Sigmoid colon (tissue), 7 donors: ENCODE data around the gene MRPL36. TPM values are rescaled to one million over a fixed set of nuclear protein-coding genes. Genes with fewer than 3 reads are reported as not detected.

Source experiments
- DNase-seq: peaks from one replicate; pipeline ENCODE4 v3.0.0-alpha.2; 2019
- H3K27ac ChIP-seq, 4 donors: fragments of 200-600 bp; sonication (generic); one replicate each; pipeline ENCODE4 v1.5.1; 2016 to 2019; ENCODE audit warnings: mild to moderate bottlenecking in 1 of 4
- H3K27me3 ChIP-seq, 3 donors: fragments of 200-600 bp; sonication (generic); one replicate each; pipeline ENCODE4 v1.5.1; 2019; ENCODE audit warnings: mild to moderate bottlenecking in 1 of 3
- H3K36me3 ChIP-seq, 4 donors: fragments of 200-600 bp; sonication (generic); one replicate each; pipeline ENCODE4 v1.5.1; 2016 to 2019
- H3K4me1 ChIP-seq, 4 donors: fragments of 200-600 bp; sonication (generic); one replicate each; pipeline ENCODE4 v1.5.1; 2017 to 2019
- H3K4me3 ChIP-seq, 4 donors: fragments of 200-600 bp; sonication (generic); one replicate each; pipeline ENCODE4 v1.5.1; 2017 to 2019; ENCODE audit warnings: mild to moderate bottlenecking in 2 of 4, moderate library complexity in 1 of 4
- H3K9me3 ChIP-seq, 4 donors: fragments of 200-600 bp in 3 of 4; sonication (generic) in 3 of 4; one replicate each; pipeline versions ENCODE4 v1.5.1 to v1.6.1; 2013 to 2019
- CTCF ChIP-seq, 4 experiments: fragments of 450-650 bp in 3 of 4; fragments of 200-600 bp in 1 of 4; IDR thresholded peaks; one replicate each; pipeline ENCODE4 v1.5.1; 2016 to 2019; ENCODE audit warnings: antibody characterized with exemption in 4 of 4, mild to moderate bottlenecking in 3 of 4, moderate library complexity in 2 of 4
- EP300 ChIP-seq, 4 donors: sonication (generic); formaldehyde crosslinking; IDR thresholded peaks; one replicate each; pipeline ENCODE4 v1.6.1; 2017; ENCODE audit warnings: antibody characterized with exemption in 4 of 4
- POLR2A ChIP-seq, 2 donors: fragments of 450-650 bp; IDR thresholded peaks; one replicate each; pipeline ENCODE4 v1.6.1; 2016; ENCODE audit warnings: antibody characterized with exemption in 2 of 2, mild to moderate bottlenecking in 2 of 2, moderate library complexity in 2 of 2
- POLR2AphosphoS5 ChIP-seq, 4 donors: sonication (generic); formaldehyde crosslinking; IDR thresholded peaks; one replicate each; pipeline ENCODE4 v1.6.1; 2017; ENCODE audit warnings: antibody characterized with exemption in 4 of 4
- whole genome bisulfite sequencing, 2 donors: extraction: QIAGEN DNeasy Blood & Tissue Kit; methylation state at CpG; one replicate each; pipeline ENCODE4 v1.1.7; 2013; 5-methylcytosine and 5-hydroxymethylcytosine counted together
- intact Hi-C: fragments of 100-400 bp; cut with DNase I; formaldehyde crosslinking; loops from one replicate; pipeline ENCODE4 v1.15.1; 2023
- polyA plus RNA-seq, 3 donors: library from polyadenylated mRNA; stranded (reverse); fragments of 200-250 nt; gene quantifications; one replicate each; pipeline ENCODE4 v1.2.3, GENCODE V29; 2013
- total RNA-seq, 4 donors: library from RNA; depleted of rRNA; stranded (reverse); fragments of >200 nt; gene quantifications; one replicate each; pipeline ENCODE4 v1.1.0, GENCODE V29; 2016
- donor health status: healthy with polysubstance abuse.
- donor health status: Bipolar disorder and iron deficiency.
- donor health status: healthy.

The MRPL36 gene
- total and polyA plus RNA-seq, 7 donors = 32.4 to 77.9 (median 59.4) TPM

GRCh38 chr5:1784197-1785050 is 15.2 kb downstream of the MRPL36 start:
- Histone ChIP-seq H3K27me3 (peaks cover 0 to 31% (median 0%) of the 10 kb centered on the region in 3 donors), H3K4me3 (no peak overlapping the region), H3K36me3 (no peaks in the 10 kb centered on the region), H3K9me3 (no peaks in the 10 kb centered on the region), H3K27ac (no peak overlapping the region), H3K4me1 (no peaks in the 10 kb centered on the region)
- peak; percentile 45 for DNase-seq
- 87 to 90% methylated on average over 20 of the region's 20 CpGs for WGBS, 2 donors
- no peak for TF ChIP-seq EP300 (IDR thresholded peaks at IDR 0.05)
- no peak for TF ChIP-seq POLR2A (IDR thresholded peaks at IDR 0.05)
- TF ChIP-seq CTCF (IDR thresholded peaks at IDR 0.05) = no peak
- TF ChIP-seq POLR2AphosphoS5 (IDR thresholded peaks at IDR 0.05) = no peak
- intact Hi-C loops = no loop called here

GRCh38 chr5:1783216-1783554 is 16.5 kb downstream of the MRPL36 start:
- Histone ChIP-seq H3K36me3 (no peaks in the 10 kb centered on the region), H3K9me3 (no peaks in the 10 kb centered on the region), H3K27me3 (peaks cover 0 to 31% (median 0%) of the 10 kb centered on the region in 3 donors), H3K4me3 (no peak overlapping the region), H3K4me1 (no peaks in the 10 kb centered on the region), H3K27ac (no peak overlapping the region)
- 47 to 59% methylated on average over 11 of the region's 11 CpGs for WGBS, 2 donors
- no peak for TF ChIP-seq CTCF (IDR thresholded peaks at IDR 0.05)
- no peak for TF ChIP-seq POLR2A (IDR thresholded peaks at IDR 0.05)
- no peak for TF ChIP-seq EP300 (IDR thresholded peaks at IDR 0.05)
- TF ChIP-seq POLR2AphosphoS5 (IDR thresholded peaks at IDR 0.05) = no peak
- intact Hi-C loops = no loop called here
- DNase-seq = peak; percentile 40

GRCh38 chr5:1782385-1783215 is 17.0 kb downstream of the MRPL36 start:
- Histone ChIP-seq H3K27me3 (peaks cover 0 to 29% (median 0%) of the 10 kb centered on the region in 3 donors), H3K27ac (no peak overlapping the region), H3K9me3 (no peaks in the 10 kb centered on the region), H3K4me3 (no peak overlapping the region), H3K36me3 (no peaks in the 10 kb centered on the region), H3K4me1 (no peaks in the 10 kb centered on the region)
- peak; percentile 29 for DNase-seq
- TF ChIP-seq EP300 (IDR thresholded peaks at IDR 0.05) (no peak), POLR2A (IDR thresholded peaks at IDR 0.05) (no peak), CTCF (IDR thresholded peaks at IDR 0.05) (no peak), POLR2AphosphoS5 (IDR thresholded peaks at IDR 0.05) (no peak)
- intact Hi-C loops = no loop called here
- WGBS, 2 donors = 70% methylated on average over 14 of the region's 14 CpGs

GRCh38 chr5:1781726-1782384 is 17.8 kb downstream of the MRPL36 start:
- peak; percentile 52 for DNase-seq
- Histone ChIP-seq H3K36me3 (no peaks in the 10 kb centered on the region), H3K4me1 (no peaks in the 10 kb centered on the region), H3K9me3 (no peaks in the 10 kb centered on the region), H3K27me3 (peaks cover 0 to 22% (median 0%) of the 10 kb centered on the region in 3 donors), H3K4me3 (no peak overlapping the region), H3K27ac (no peak overlapping the region)
- TF ChIP-seq POLR2A (IDR thresholded peaks at IDR 0.05) = no peak
- TF ChIP-seq POLR2AphosphoS5 (IDR thresholded peaks at IDR 0.05) = no peak
- no peak for TF ChIP-seq CTCF (IDR thresholded peaks at IDR 0.05)
- no peak for TF ChIP-seq EP300 (IDR thresholded peaks at IDR 0.05)
- 83 to 87% methylated on average over 9 of the region's 9 CpGs for WGBS, 2 donors
- intact Hi-C loops = no loop called here
